ENCODE results near the gene ACACA. TPM values are rescaled to one million over a fixed set of nuclear protein-coding genes. Genes with fewer than 3 reads are reported as not detected.

The ACACA gene
- total RNA-seq, 1 donor from 2014 or later = 99.9 TPM

- peak; percentile 5 to 20 for DNase-seq (ENCODE audit: low spot score in 2 of 2)
- no peak for FAIRE-seq
These were observed 107.2 kb downstream of the ACACA start for GRCh38 chr17:37299257-37299980.

GRCh38 chr17:37295888-37296287 lies 110.7 kb downstream of the ACACA start:
- no peak for FAIRE-seq
- DNase-seq (ENCODE audit: low spot score in 2 of 2) = no peak

DNA sequence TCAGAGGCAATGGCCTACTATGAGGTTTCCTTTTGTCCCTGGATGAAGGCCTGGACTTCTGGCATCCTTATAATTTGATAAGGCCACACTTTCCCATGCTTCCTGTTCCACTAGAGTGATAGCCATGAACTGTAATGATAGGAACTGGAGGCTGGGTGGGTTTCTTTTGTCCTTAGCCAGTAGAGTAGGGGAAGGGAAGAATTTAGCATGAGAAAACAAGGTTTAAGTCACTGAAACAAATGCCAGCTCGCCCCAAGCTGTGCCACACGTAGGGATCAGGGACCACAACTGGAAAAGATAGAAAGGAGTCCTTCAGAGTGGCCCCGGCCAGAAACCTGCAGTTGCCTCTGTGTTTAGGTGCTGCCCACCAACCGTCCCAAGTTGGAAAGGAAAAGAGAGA lies 111.7 kb downstream of the ACACA start:
- no peak for DNase-seq (ENCODE audit: low spot score in 2 of 2)
- no peak for FAIRE-seq

DNA sequence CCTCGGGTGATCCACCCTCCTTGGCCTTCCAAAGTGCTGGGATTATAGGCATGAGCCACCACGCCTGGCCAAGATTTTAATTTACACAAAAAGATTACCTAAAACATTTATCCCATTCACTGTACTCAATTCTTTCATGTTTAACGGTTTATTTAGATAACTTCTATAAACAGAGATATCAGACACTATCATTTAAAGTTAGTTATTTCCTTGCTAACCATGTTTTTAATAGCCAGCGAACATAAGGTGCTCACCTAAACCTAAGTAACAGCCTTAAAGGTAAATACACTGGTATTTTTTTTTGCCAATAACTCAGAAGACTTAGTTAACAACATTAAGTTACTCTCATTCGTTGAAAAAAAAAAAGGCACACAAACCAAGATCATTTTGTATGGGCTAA lies 112.9 kb downstream of the ACACA start:
- DNase-seq (ENCODE audit: low spot score in 2 of 2) (no peak), FAIRE-seq (no peak)

- FAIRE-seq (no peak), DNase-seq (ENCODE audit: low spot score in 2 of 2) (no peak)
These were observed 114.1 kb downstream of the ACACA start for GRCh38 chr17:37292429-37293139.

- no peak for DNase-seq (ENCODE audit: low spot score in 2 of 2)
- FAIRE-seq = no peak
These were observed 115.3 kb downstream of the ACACA start for GRCh38 chr17:37291351-37291750.

DNA sequence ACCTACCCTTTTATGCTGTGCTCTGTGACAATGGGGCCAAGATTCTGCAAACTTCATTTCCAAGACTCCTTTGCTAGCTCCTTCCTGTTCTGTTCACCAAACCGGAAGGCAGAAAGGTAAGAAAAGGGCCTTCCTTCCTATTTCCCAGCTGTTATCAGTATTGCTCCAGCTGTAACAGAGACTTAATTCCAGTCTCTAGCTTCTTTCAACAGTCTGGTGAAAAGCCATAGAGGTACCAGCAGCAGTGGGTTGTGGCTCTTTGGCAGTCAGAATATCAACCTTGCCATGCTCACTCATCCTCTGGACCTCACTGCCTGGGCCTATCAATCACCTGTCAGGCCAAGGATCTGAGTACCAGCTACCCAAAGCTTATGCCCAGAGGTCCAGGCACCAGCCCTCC lies 120.2 kb downstream of the ACACA start:
- DNase-seq (ENCODE audit: low spot score in 2 of 2) (no peak), FAIRE-seq (no peak)

- DNase-seq (ENCODE audit: low spot score in 2 of 2) = no peak
- FAIRE-seq = no peak
These were observed 122.4 kb downstream of the ACACA start for GRCh38 chr17:37284191-37284590.

DNA sequence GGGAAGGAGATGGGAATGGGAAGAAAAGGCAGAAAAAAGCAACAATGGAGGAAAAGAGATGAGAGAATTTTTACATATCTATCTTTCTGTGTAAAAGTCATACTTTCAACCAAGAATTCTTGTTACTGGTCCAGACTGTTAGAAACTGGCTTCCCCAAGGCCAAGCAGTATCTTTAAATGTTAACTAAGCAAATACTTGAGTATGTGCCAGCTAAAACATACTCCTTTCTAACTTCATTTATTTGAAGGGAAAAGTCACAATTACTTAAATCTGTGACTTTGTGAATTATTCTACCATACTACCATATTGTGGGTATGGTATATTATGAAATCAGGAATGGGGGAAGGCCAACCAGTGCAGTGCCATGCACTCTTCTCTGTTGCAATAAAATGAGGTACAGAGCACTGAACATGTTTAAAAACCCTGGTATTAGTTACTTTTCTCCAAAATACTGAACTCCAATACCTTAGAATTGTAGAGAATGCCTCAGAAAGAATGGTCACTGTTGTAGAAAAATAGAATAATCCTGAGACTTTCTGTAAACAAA lies 123.1 kb downstream of the ACACA start:
- FAIRE-seq (no peak), DNase-seq (ENCODE audit: low spot score in 2 of 2) (no peak)

DNA sequence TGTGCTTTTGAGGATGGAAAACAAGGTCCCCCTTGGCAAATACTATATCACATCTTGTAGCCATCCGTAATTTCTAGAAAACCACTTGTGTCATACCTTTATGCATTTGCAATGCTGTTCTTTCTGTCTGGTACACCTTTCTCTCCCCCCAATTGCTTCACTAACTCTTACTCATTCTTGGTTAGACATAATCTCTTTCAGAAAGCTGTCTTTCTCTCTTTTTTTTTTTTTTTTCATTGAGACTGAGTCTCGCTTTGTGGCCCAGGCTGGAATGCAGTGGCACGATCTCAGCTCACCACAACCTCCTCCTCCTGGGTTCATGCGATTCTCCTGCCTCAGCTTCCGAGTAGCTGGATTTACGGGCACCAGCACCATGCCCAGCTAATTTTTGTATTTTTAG lies 125.8 kb downstream of the ACACA start:
- FAIRE-seq (no peak), DNase-seq (ENCODE audit: low spot score in 2 of 2) (no peak)

DNA sequence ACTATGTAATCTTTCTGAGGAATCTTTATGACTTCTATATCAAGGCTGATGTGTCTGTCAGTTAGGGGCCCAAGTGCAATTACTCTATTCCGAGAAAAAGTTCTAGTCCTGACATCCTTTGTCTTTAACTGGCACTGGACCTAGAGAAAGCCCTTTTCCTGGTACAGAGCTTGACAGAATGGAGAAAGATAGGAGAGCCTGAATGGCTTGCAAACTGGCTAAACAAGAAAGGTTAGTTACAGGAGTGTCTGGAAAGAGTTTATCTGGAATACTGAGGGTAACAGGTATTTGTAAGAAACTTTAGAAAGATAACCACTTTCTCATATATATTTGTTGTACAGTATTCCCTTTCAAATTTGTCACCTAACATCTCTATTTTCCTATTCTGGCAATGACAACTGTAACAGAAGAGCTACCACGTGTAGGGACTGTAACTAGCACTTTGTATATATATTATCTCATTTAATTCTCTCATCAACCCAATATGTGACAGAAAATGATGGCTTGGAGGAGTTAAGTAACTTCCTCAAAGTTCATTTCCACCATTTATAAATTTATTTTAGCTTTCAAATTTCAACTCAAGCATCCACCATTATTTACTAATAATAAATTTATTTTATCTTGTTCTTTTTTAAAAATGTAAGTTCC lies 128.3 kb downstream of the ACACA start:
- FAIRE-seq (no peak), DNase-seq (ENCODE audit: low spot score in 2 of 2) (no peak)

DNA sequence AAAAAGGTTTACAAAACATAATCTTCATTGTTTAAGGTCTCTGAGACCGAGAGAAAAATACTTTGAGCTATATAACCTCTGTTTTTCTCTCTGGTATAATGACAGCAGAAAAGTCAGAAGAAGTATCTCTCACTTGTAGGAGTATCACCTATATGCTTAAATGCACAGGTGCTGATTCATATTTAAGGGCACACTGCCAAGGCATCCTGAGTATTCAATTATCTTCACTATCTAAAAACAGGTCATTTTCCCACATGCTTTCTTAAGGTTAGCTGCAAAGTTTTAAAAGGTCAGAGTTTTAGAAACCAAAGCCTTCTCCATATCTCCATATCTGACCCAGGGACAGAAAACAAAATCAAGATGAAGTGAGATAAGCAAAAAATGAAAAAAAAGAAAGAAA lies 130.2 kb downstream of the ACACA start:
- FAIRE-seq (no peak), DNase-seq (ENCODE audit: low spot score in 2 of 2) (no peak)

DNA sequence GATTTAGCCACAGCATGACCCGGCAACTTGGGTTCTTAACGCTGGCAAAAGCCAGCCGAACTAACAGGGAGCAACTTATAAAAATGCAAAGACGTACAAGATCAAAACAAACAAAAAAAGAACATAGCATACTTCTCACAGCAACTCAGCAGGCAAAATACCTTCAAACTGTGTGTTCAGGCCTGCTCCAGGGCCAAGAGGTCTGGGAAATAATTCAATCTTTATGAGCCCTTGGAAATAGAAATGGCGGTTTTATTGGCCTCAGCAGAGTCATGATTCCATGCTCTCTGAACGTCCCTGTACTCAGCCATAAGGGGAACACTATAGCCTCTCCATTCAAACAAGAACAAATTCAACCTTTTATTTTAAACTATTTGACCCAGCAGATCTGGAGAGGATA lies 132.2 kb downstream of the ACACA start:
- FAIRE-seq = no peak
- DNase-seq (ENCODE audit: low spot score in 2 of 2) = no peak

DNA sequence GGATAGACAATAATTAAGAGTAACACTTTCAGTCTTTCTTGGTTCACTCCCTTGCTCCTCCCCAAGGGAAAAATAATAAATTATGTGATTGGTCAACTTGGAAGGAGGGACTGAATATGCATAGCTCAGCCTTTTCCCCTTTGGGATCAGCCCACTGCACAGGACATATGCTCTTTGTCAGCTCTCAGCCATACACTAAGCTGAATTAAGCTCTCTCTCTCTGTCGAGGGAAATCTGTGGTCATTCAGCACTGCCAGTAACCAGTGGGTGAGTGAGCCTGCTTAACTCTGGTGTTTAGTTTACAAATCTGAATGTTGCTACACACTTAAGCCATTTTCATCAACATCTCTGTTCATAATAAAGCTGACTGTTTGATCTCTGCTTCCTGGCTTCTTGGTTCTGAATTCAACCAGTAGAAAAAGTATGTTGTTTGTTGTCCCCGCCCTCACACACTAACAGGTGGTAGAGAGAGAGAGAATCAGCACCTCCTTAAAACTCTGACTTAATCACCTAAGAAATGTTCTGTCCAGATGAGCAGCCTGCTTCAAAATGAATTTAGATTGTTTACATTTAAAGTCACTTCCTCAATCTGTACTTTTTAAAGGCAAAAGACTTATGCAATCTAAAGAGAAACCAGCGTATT lies 133.1 kb downstream of the ACACA start:
- DNase-seq (ENCODE audit: low spot score in 2 of 2) (no peak), FAIRE-seq (no peak)

DNA sequence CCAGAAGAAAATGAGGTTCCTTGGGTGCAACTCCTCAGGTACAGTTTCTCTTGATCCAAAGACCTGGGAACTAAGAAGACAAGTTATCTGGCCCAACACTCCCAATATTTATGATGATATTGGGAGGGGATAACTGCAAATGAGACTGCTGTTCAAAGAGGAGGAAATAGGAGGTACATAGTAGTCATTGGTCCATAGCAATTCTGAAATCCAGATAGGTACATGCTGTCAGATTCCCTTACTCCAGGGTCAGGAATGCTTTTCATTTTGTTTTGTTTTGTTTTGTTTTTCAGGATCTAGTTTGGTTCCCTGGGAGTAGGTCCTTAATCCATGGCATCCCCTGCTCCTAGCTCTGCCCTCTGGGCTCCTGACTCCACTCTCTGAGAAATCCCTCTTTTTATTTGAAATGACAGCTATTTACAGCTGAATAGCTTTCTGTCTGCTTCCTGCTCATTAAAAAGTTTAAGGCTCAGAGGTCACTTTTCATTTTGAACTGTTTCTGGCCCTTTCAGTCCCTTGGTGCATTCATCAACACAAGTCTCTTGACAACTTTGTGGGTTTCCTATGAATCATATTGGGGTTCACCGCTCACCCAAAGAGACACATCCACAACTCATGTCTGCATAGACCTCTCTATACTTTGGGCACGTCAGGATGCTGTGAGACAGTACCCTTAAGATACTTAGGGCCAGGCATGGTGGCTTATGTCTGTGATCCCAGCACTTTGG lies 141.0 kb downstream of the ACACA start:
- no peak for FAIRE-seq
- DNase-seq (ENCODE audit: low spot score in 2 of 2) = no peak

- no peak for FAIRE-seq
- DNase-seq (ENCODE audit: low spot score in 2 of 2) = no peak
These were observed 145.3 kb downstream of the ACACA start for GRCh38 chr17:37261286-37261685.

- DNase-seq (ENCODE audit: low spot score in 2 of 2) (no peak), FAIRE-seq (no peak)
These were observed 147.5 kb downstream of the ACACA start for GRCh38 chr17:37259030-37259735.

DNA sequence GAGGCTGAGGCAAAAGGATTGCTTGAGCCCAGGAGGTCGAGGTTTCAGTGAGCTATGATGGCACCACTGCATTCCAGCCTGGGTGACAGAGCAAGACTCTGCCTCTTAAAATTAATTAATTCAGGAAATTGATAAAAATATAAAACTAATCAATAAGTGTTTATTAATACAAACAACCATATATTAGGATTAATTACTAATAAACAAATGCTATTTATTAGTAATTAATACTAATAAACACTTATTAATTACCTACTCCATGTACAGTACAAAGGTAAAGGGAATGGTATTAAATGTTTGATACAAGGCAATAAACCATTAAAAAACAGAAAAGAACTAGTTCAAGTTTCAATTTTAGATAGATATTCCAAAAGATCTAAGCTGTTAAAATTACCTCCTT lies 150.0 kb downstream of the ACACA start:
- FAIRE-seq = no peak

GRCh38 chr17:37255432-37255831 lies 151.2 kb downstream of the ACACA start:
- no peak for FAIRE-seq
- DNase-seq (ENCODE audit: low spot score in 2 of 2) = no peak

More for the DNA sequence above, 150.0 kb downstream of the ACACA start:
- DNase-seq (ENCODE audit: low spot score in 2 of 2) = no peak

- FAIRE-seq (no peak), DNase-seq (ENCODE audit: low spot score in 2 of 2) (no peak)
These were observed 158.8 kb downstream of the ACACA start for GRCh38 chr17:37247825-37248224.

Data from frontal cortex (tissue), 4 donors.